Panc1 (cell line): ENCODE data around the gene CCN5. TPM values are rescaled to one million over a fixed set of nuclear protein-coding genes. Genes with fewer than 3 reads are reported as not detected.
A peak's percentile ranks its signal among the peaks of the same experiment; 100 is the strongest.

Experiments used
- ATAC-seq: fragments of 200-7000 bp; cut with Tn5 transposase; 2 replicates; pipeline ENCODE4 v1.9.1; 2020; ENCODE audit warnings: mild to moderate bottlenecking, moderate library complexity
- BruUV-seq: library from RNA; stranded (reverse); fragments of 400-500 nt; replicated peaks from 2 replicates; lab custom pipeline; 2021; lab: Mats Ljungman, UMichigan
- CTCF ChIA-PET: fragments of 300-600 bp; sonication (Branson Sonifier 250); formaldehyde crosslinking; loops from one replicate; lab custom pipeline; 2022; ENCODE audit warnings: antibody characterized with exemption; lab: Charles Lee
- POLR2A ChIA-PET: fragments of 300-600 bp; sonication (Branson Sonifier 250); formaldehyde crosslinking; loops from one replicate; lab custom pipeline; 2022; ENCODE audit warnings: antibody characterized with exemption; lab: Charles Lee
- DNase-seq: peaks from one replicate; pipeline ENCODE4 v3.0.0-alpha.2; 2010; ENCODE audit warnings: low read depth, low spot score
- H3K27ac ChIP-seq: 2 replicates; pipeline ENCODE4 v1.5.1; 2011; ENCODE audit warnings: mild to moderate bottlenecking, low read length, inconsistent platforms
- H3K27me3 ChIP-seq: fragments of 200-500 bp; sonication (Bioruptor generic); 2 replicates; pipeline ENCODE4 v1.6.0; 2014; ENCODE audit warnings: low read length, inconsistent platforms; ENCODE audit not compliant: control insufficient read depth, insufficient read depth
- H3K36me3 ChIP-seq: fragments of 200-500 bp; sonication (Bioruptor generic); 2 replicates; pipeline ENCODE4 v1.5.1; 2014; ENCODE audit warnings: inconsistent platforms, mild to moderate bottlenecking, low read length, moderate library complexity; ENCODE audit not compliant: control insufficient read depth, insufficient read depth
- H3K4me1 ChIP-seq: 2 replicates; pipeline ENCODE4 v1.5.1; 2011; ENCODE audit warnings: inconsistent platforms, mild to moderate bottlenecking, low read length, moderate library complexity; ENCODE audit not compliant: control insufficient read depth, insufficient read depth
- H3K4me3 ChIP-seq, 2 experiments: 2 replicates each; pipeline ENCODE4 v1.5.1; 2011 to 2012; ENCODE audit warnings: low read depth in 2 of 2, low read length in 2 of 2, mild to moderate bottlenecking in 2 of 2, inconsistent platforms in 1 of 2, moderate library complexity in 1 of 2
- H3K9me3 ChIP-seq: fragments of 200-500 bp; sonication (Bioruptor generic); 2 replicates; pipeline ENCODE4 v1.5.1; 2014; ENCODE audit warnings: low read depth, mild to moderate bottlenecking, inconsistent platforms, low read length, moderate library complexity; ENCODE audit not compliant: control insufficient read depth, insufficient read depth
- POLR2AphosphoS5 ChIP-seq: IDR thresholded peaks from 2 replicates; pipeline ENCODE4 v1.6.1; 2012; ENCODE audit warnings: mild to moderate bottlenecking, low read depth, low read length, moderate library complexity
- REST ChIP-seq, 2 experiments: IDR thresholded peaks; 2 replicates each; pipeline ENCODE4 v1.6.1; 2011 to 2012; ENCODE audit warnings: low read depth in 2 of 2, control low read depth in 1 of 2, low read length in 1 of 2, mild to moderate bottlenecking in 1 of 2, moderate library complexity in 1 of 2; ENCODE audit not compliant: insufficient read depth in 1 of 2
- SIN3A ChIP-seq: IDR thresholded peaks from 2 replicates; pipeline ENCODE4 v1.6.1; 2012; ENCODE audit warnings: low read depth, mild to moderate bottlenecking, low read length, moderate library complexity, borderline replicate concordance; ENCODE audit not compliant: insufficient read depth
- TCF7L2 ChIP-seq: IDR thresholded peaks from 2 replicates; pipeline ENCODE4 v1.6.1; 2011; ENCODE audit warnings: mild to moderate bottlenecking, low read depth, low read length, inconsistent platforms
- in situ Hi-C: cut with HindIII; loops from 2 replicates; pipeline ENCODE4 v1.10.0; 2016; ENCODE audit warnings: low sequenced_read_pairs, low pct_unique_long_range_greater_than_20kb
- intact Hi-C: fragments of 100-400 bp; cut with micrococcal nuclease; formaldehyde crosslinking; loops from one replicate; pipeline ENCODE4 v1.10.0; 2022; ENCODE audit not compliant: unreplicated experiment
- total RNA-seq: library from RNA; stranded (reverse); gene quantifications from one replicate; pipeline ENCODE4 v1.2.1, GENCODE V29; 2021; ENCODE audit not compliant: unreplicated experiment
- TF ChIP-seq, protein P1 (sequence below): fragments of 450-650 bp; IDR thresholded peaks from 2 replicates; pipeline ENCODE4 v1.5.1; 2017; ENCODE audit warnings: mild to moderate bottlenecking

CCN5 gene
- total RNA-seq, 1 experiment from 2014 or later, result 15.2 TPM

- no peak for ATAC-seq
- Histone ChIP-seq H3K27me3 (no peaks in the 10 kb centered on the region), H3K27ac (peak overlapping the region; percentile 62), H3K4me3 (no peak overlapping the region), H3K9me3 (no peaks in the 10 kb centered on the region), H3K4me1 (peaks cover 54% of the 10 kb centered on the region), H3K36me3 (no peaks in the 10 kb centered on the region)
- TF ChIP-seq POLR2AphosphoS5 (no peak), SIN3A (no peak), REST (IDR thresholded peaks at IDR 0.05; ENCODE audit: insufficient read depth in 1 of 2, low read depth in 2 of 2, low read length in 1 of 2) (no peak), TCF7L2 (no peak)
- TF ChIP-seq, protein P1, sequence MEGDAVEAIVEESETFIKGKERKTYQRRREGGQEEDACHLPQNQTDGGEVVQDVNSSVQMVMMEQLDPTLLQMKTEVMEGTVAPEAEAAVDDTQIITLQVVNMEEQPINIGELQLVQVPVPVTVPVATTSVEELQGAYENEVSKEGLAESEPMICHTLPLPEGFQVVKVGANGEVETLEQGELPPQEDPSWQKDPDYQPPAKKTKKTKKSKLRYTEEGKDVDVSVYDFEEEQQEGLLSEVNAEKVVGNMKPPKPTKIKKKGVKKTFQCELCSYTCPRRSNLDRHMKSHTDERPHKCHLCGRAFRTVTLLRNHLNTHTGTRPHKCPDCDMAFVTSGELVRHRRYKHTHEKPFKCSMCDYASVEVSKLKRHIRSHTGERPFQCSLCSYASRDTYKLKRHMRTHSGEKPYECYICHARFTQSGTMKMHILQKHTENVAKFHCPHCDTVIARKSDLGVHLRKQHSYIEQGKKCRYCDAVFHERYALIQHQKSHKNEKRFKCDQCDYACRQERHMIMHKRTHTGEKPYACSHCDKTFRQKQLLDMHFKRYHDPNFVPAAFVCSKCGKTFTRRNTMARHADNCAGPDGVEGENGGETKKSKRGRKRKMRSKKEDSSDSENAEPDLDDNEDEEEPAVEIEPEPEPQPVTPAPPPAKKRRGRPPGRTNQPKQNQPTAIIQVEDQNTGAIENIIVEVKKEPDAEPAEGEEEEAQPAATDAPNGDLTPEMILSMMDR, result no peak
- intact Hi-C loops, result no loop called here
- no TSS peak for BruUV-seq
- in situ Hi-C loops, result no loop called here
- ChIA-PET POLR2A (interaction anchor here (0.6 to 1.3 kb wide), 2 partner anchors 21 to 108 kb away, joined by 3 to 4 read pairs; no protein-coding TSS in a partner anchor), CTCF (no interaction called here)
- no peak for DNase-seq
Observed at GRCh38 chr20:44724423-44725091, 9.4 kb downstream of the CCN5 start.

DNA sequence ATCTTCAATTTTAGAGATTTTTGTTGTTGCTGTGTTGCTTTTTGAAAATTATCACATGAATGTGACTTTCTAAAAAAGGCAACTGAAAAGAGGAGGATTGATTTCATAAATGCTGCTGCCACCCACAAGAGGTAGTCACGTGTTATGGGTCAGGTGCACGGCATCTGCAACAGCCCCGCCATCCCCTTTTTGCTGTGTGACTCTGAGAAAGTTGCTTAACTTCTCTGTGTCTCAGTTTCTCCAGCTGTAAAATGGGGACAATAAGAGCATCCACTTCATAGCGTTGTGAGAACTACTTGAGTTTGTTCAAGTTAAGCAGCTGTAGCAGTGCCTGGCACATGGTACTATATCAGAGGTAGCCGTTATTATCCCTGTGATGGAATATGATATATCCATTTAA lies 10.7 kb downstream of the CCN5 start:
- in situ Hi-C loops, result no loop called here
- H3K4me1 ChIP-seq, result peaks cover 55% of the 10 kb centered on the region
- ChIA-PET POLR2A (no interaction called here), CTCF (no interaction called here)
- H3K9me3 ChIP-seq, result no peaks in the 10 kb centered on the region
- BruUV-seq, result no TSS peak
- no peaks in the 10 kb centered on the region for H3K36me3 ChIP-seq
- intact Hi-C loops, result no loop called here
- no peak for ATAC-seq
- no peak for TF ChIP-seq SIN3A
- no peak for TF ChIP-seq REST (IDR thresholded peaks at IDR 0.05; ENCODE audit: insufficient read depth in 1 of 2, low read depth in 2 of 2, low read length in 1 of 2)
- TF ChIP-seq POLR2AphosphoS5, result no peak
- TF ChIP-seq, protein P1, result no peak
- no peak for TF ChIP-seq TCF7L2
- no peak overlapping the region for H3K4me3 ChIP-seq
- no peak for DNase-seq
- H3K27me3 ChIP-seq, result no peaks in the 10 kb centered on the region
- H3K27ac ChIP-seq, result peak overlapping the region; percentile 99
